Measurements from ENCODE around the gene PELI1.

- no peak for TF ChIP-seq EP300 (IDR thresholded peaks at IDR 0.05)
- no peak for TF ChIP-seq CTCF (IDR thresholded peaks at IDR 0.05)
- TF ChIP-seq POLR2A (IDR thresholded peaks at IDR 0.05), result no peak
Observed at GRCh38 chr2:64126601-64127000, 17.6 kb downstream of the PELI1 start.
